Kidney (tissue), 14 donors: ENCODE data around the gene GSTM2. TPM values are rescaled to one million over a fixed set of nuclear protein-coding genes. Genes with fewer than 3 reads are reported as not detected.

ENCODE experiments used
- DNase-seq, 5 donors: peaks; one replicate each; pipeline ENCODE4 v3.0.0-alpha.2; 2013 to 2020
- FAIRE-seq: peaks from 2 replicates; lab custom pipeline; 2012; peaks lifted over from hg19 to GRCh38; lab: Jason Lieb, UNC
- H3K27ac ChIP-seq, 2 donors: one replicate each; pipeline ENCODE4 v1.7.0; 2013; ENCODE audit warnings: low read depth in 2 of 2, low read length in 2 of 2, inconsistent platforms in 1 of 2
- H3K27me3 ChIP-seq: one replicate; pipeline ENCODE4 v1.7.1; 2013; ENCODE audit warnings: low read length, inconsistent platforms; ENCODE audit not compliant: control insufficient read depth, insufficient read depth
- H3K36me3 ChIP-seq, 3 donors: one replicate each; pipeline versions ENCODE4 v1.7.0 to v1.7.1; 2013; ENCODE audit warnings: low read length in 3 of 3, control low read depth in 1 of 3, inconsistent platforms in 1 of 3; ENCODE audit not compliant: insufficient read depth in 3 of 3, control insufficient read depth in 2 of 3
- H3K4me1 ChIP-seq, 3 donors: one replicate each; pipeline versions ENCODE4 v1.7.0 to v1.7.1; 2013; ENCODE audit warnings: low read length in 3 of 3, inconsistent platforms in 1 of 3, low read depth in 1 of 3; ENCODE audit not compliant: control insufficient read depth in 2 of 3, insufficient read depth in 2 of 3
- H3K4me3 ChIP-seq, 3 donors: one replicate each; pipeline versions ENCODE4 v1.7.0 to v1.8.1; 2013; ENCODE audit warnings: low read length in 3 of 3, control low read depth in 1 of 3, inconsistent platforms in 1 of 3
- H3K9ac ChIP-seq, 3 donors: one replicate each; pipeline versions ENCODE4 v1.7.0 to v1.7.1; 2013; ENCODE audit warnings: low read length in 3 of 3, control low read depth in 1 of 3, inconsistent platforms in 1 of 3
- H3K9me3 ChIP-seq, 3 donors: one replicate each; pipeline versions ENCODE4 v1.7.0 to v1.7.1; 2013; ENCODE audit warnings: low read length in 3 of 3, control low read depth in 1 of 3, inconsistent platforms in 1 of 3; ENCODE audit not compliant: control insufficient read depth in 2 of 3, insufficient read depth in 1 of 3
- intact Hi-C: fragments of 100-400 bp; cut with DNase I; formaldehyde crosslinking; loops from one replicate; pipeline ENCODE4 v1.11.1; 2022
- polyA plus RNA-seq: library from polyadenylated mRNA; stranded (reverse); fragments of 350-450 nt; fragmentation: Illumina TruSeq; extraction: RNeasy Lipid Tissue Mini Kit (QIAGEN cat#74804); gene quantifications from one replicate; pipeline ENCODE4 v1.2.3, GENCODE V29; 2014; ENCODE audit warnings: low read depth, low replicate concordance; ENCODE audit not compliant: insufficient read depth
- total RNA-seq: library from RNA; stranded (reverse); fragmentation: NEBNext Ultra II Directional; extraction: Animal tissue kit (Norgen Biotek cat#: 25700); gene quantifications from one replicate; pipeline ENCODE4 v1.2.1, GENCODE V29; 2021
- TF ChIP-seq, protein P1 (sequence below): IDR thresholded peaks from 3 replicates; pipeline ENCODE4 v1.5.1; 2012; ENCODE audit warnings: mild to moderate bottlenecking, moderate library complexity, borderline replicate concordance; ENCODE audit not compliant: insufficient read depth; ENCODE audit errors: extremely low read depth
- donor health status: control.
- donor health status: control.
- donor health status: control.
- donor health status: control.
- donor health status: control.
- donor health status: DM: yes; HTN: yes; CAD: no.
- donor health status: Normal renal cell carcinoma (clear cell type).

The GSTM2 gene
- total and polyA plus RNA-seq, 2 donors from 2014 or later, result 47.1 to 116 TPM

DNA sequence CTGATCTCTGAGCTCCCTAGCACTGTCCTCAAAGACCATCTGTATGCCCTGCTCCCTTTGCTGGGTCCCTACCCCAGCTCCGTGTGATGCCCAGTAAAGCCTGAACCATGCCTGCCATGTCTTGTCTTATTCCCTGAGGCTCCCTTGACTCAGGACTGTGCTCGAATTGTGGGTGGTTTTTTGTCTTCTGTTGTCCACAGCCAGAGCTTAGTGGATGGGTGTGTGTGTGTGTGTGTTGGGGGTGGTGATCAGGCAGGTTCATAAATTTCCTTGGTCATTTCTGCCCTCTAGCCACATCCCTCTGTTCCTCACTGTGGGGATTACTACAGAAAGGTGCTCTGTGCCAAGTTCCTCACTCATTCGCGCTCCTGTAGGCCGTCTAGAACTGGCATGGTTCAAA, 49.9 kb downstream of the GSTM2 start:
- no peak for FAIRE-seq
- H3K9ac ChIP-seq, result no peak overlapping the region
- intact Hi-C loops, result no loop called here
- no peak overlapping the region for H3K27ac ChIP-seq
- DNase-seq, result no peak
- H3K9me3 ChIP-seq, result no peaks in the 10 kb centered on the region
- H3K4me3 ChIP-seq, result no peak overlapping the region
- TF ChIP-seq, protein P1, sequence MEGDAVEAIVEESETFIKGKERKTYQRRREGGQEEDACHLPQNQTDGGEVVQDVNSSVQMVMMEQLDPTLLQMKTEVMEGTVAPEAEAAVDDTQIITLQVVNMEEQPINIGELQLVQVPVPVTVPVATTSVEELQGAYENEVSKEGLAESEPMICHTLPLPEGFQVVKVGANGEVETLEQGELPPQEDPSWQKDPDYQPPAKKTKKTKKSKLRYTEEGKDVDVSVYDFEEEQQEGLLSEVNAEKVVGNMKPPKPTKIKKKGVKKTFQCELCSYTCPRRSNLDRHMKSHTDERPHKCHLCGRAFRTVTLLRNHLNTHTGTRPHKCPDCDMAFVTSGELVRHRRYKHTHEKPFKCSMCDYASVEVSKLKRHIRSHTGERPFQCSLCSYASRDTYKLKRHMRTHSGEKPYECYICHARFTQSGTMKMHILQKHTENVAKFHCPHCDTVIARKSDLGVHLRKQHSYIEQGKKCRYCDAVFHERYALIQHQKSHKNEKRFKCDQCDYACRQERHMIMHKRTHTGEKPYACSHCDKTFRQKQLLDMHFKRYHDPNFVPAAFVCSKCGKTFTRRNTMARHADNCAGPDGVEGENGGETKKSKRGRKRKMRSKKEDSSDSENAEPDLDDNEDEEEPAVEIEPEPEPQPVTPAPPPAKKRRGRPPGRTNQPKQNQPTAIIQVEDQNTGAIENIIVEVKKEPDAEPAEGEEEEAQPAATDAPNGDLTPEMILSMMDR, result no peak
- H3K36me3 ChIP-seq, result no peaks in the 10 kb centered on the region
- no peaks in the 10 kb centered on the region for H3K27me3 ChIP-seq
- H3K4me1 ChIP-seq, result no peaks in the 10 kb centered on the region

DNA sequence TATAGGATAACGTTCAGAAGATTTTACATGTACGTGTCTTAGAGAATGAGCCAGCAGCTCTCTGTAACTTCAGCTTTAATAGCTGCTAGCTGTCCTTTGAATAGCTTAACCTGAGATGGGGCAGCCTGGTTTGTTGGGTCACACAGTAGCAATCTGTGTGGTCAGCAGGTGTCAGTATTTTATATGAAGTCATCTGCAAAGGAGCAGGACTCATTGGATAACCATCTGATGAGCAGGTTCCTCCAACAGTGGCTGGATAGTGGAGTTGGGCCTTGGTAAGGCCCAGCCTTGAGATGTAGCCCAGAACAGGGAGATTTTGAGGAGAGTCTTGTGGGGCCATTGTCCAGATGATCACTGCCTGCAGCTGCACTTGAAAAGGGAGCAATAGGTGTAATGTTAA, 50.6 kb downstream of the GSTM2 start:
- peak in 2 of 5 donors; percentile 34 to 47 for DNase-seq
- intact Hi-C loops, result no loop called here

DNA sequence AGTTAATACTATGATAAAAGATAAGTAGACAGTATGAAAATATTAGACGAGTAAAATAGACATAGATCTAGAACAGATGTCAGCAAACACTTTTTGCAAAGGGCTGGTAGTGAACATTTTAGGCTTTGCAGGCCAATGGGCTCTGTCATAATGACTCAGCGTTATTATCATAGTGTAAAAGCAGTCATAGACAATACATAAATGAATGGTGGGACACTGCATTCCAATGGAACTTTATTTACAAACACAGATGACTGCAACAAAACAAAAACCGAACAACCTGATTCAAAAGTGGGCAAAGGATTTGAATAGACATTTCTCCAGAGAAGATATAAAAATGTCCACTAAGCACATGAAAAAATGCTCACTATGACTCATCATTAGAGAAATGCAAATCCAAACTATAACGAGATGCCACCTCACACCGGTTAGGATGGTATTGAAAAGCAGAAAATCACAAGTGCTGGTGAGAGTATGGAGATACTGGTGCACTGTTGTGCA, 51.5 kb downstream of the GSTM2 start:
- TF ChIP-seq, protein P1, result no peak
- intact Hi-C loops, result no loop called here
- FAIRE-seq, result no peak
- H3K9me3 ChIP-seq, result no peaks in the 10 kb centered on the region
- no peak for DNase-seq
- H3K36me3 ChIP-seq, result no peaks in the 10 kb centered on the region
- no peaks in the 10 kb centered on the region for H3K27me3 ChIP-seq
- H3K4me1 ChIP-seq, result no peaks in the 10 kb centered on the region
- H3K27ac ChIP-seq, result no peak overlapping the region
- H3K9ac ChIP-seq, result no peak overlapping the region
- no peak overlapping the region for H3K4me3 ChIP-seq

More for the DNA sequence above, 50.6 kb downstream of the GSTM2 start:
- TF ChIP-seq, protein P1, result peak; percentile 19
- Histone ChIP-seq H3K4me1 (no peaks in the 10 kb centered on the region), H3K27ac (no peak overlapping the region), H3K27me3 (no peaks in the 10 kb centered on the region), H3K9ac (no peak overlapping the region), H3K36me3 (no peaks in the 10 kb centered on the region), H3K4me3 (no peak overlapping the region), H3K9me3 (no peaks in the 10 kb centered on the region)
- FAIRE-seq, result no peak

DNA sequence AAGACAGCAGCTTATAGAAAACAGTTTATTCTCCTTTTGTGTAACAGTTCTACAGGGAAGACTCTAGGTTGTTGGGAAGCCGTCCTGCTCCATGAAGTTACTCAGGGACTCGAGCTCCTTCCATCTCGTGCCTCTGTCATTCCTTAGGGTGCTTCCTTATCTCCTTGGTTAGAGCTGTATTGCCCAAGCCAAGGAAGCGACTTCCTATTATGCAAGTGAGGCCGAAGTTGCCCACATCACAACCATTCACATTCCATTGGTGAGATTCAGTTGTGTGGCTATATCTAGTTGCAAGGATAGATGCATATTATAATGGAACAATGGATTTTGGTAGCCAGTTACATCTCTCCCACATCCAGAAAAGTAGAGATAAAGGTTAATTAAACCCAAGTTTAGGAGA, 53.2 kb downstream of the GSTM2 start:
- no peak for FAIRE-seq

More for the DNA sequence above, 53.2 kb downstream of the GSTM2 start:
- Histone ChIP-seq H3K27ac (no peak overlapping the region), H3K9me3 (no peaks in the 10 kb centered on the region), H3K27me3 (no peaks in the 10 kb centered on the region), H3K4me1 (no peaks in the 10 kb centered on the region), H3K4me3 (no peak overlapping the region), H3K9ac (no peak overlapping the region), H3K36me3 (no peaks in the 10 kb centered on the region)
- TF ChIP-seq, protein P1, result no peak
- no peak for DNase-seq
- intact Hi-C loops, result no loop called here
